RWPE1 (cell line): ENCODE data around the gene ITIH3.

Experiments used
- CTCF ChIA-PET: fragments of 350-600 bp; sonication (Branson Sonifier 250); formaldehyde crosslinking; extraction: SDS; loops from one replicate; lab custom pipeline; 2021; lab: Yijun Ruan, JAX
- POLR2A ChIA-PET: fragments of 400-600 bp; formaldehyde crosslinking; extraction: SDS; loops from one replicate; lab custom pipeline; 2020; ENCODE audit warnings: antibody characterized with exemption; ENCODE audit not compliant: low non-redundant PET; lab: Yijun Ruan, JAX
- DNase-seq: peaks from one replicate; pipeline ENCODE4 v3.0.0; 2012; ENCODE audit warnings: low spot score
- H3K27ac ChIP-seq: fragments of 450-650 bp; 2 replicates; pipeline ENCODE4 v1.5.1; 2017
- CTCF ChIP-seq: fragments of 450-650 bp; conservative IDR thresholded peaks from 2 replicates; pipeline ENCODE4 v1.5.1; 2017; ENCODE audit warnings: low read depth, mild to moderate bottlenecking

Gene ITIH3

GRCh38 chr3:52839892-52840545 lies 45.4 kb downstream of the ITIH3 start:
- POLR2A ChIA-PET: no interaction called here
- CTCF ChIA-PET: no interaction called here

GRCh38 chr3:52841211-52841980 lies 46.8 kb downstream of the ITIH3 start:
- no peak overlapping the region for H3K27ac ChIP-seq
- no peak for DNase-seq
- ChIA-PET POLR2A (no interaction called here), CTCF (interaction anchor here (0.7 kb wide), 1 partner anchor 126 kb away, joined by 5 read pairs; no protein-coding TSS in a partner anchor)
- no peak for TF ChIP-seq CTCF

More at GRCh38 chr3:52839892-52840545, 45.4 kb downstream of the ITIH3 start:
- DNase-seq: no peak
- TF ChIP-seq CTCF: no peak
- H3K27ac ChIP-seq: no peak overlapping the region

DNA sequence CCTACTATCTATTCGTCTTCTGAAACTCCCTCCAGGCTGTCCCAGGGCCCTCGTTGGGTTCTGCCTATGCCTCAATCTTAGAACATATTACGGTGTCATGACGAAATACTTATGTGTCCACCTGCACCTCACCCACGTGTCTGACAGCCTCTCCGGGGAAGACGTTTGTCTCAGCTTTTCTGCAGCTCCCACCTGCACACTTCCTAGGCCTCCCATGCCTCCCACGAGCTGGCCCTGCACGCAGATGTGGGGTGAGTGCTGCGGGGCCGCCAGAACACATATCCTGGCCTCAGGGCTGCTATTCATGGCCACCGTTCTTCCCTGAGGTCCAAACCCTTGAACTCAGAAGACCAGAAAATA lies 47.4 kb downstream of the ITIH3 start:
- no peak for DNase-seq
- ChIA-PET POLR2A (no interaction called here), CTCF (interaction anchor here (0.7 kb wide), 1 partner anchor 127 kb away, joined by 5 read pairs; no protein-coding TSS in a partner anchor)
- no peak overlapping the region for H3K27ac ChIP-seq
- TF ChIP-seq CTCF: no peak

GRCh38 chr3:52842424-52842823 lies 47.8 kb downstream of the ITIH3 start:
- POLR2A ChIA-PET: no interaction called here
- H3K27ac ChIP-seq: no peak overlapping the region
- TF ChIP-seq CTCF: no peak
- no peak for DNase-seq
- CTCF ChIA-PET: no interaction called here

DNA sequence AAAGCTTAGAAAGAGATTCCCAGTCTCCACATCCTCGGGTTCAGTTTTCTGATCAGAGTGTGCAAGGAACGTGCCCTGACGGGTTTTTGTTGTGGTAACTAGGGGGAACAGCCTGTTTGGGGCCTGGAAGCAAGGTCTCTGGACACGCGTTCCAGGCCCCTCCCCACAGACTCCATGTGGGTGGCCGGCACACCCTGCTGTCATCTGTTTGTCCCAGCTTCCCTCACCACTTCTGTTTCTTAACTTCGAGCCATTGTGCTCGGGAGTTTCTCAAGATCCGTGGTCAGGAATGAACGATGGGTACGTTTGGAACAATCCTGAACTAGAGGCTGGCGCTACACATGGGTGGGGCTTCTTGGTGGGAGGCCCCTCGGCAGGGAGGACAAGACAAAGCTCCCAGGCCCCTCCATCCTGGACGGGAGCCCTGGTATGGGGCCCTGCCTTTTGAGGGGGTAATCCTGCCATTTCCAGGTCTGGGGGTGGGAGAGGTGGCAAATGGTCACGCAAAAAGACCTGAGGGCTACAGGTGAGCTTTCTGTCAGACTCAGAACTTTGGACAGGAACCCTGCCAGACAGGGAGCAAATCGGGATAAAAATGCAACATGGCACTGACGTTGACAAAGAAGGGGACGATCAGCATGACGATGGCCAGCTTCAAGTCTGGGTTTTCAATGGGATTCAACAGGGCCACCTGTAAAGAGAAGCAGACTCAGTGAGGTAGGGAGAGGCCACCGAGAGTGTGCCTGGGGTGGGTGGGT lies 48.7 kb downstream of the ITIH3 start:
- ChIA-PET POLR2A (no interaction called here), CTCF (interaction anchor here (0.6 kb wide), 1 partner anchor 101 kb away, joined by 3 read pairs; no protein-coding TSS in a partner anchor)
- H3K27ac ChIP-seq: no peak overlapping the region
- DNase-seq: no peak
- TF ChIP-seq CTCF: no peak

- no peak overlapping the region for H3K27ac ChIP-seq
- TF ChIP-seq CTCF: no peak
- DNase-seq: no peak
- ChIA-PET CTCF (interaction anchor here (0.6 kb wide), 1 partner anchor 102 kb away, joined by 3 read pairs; no protein-coding TSS in a partner anchor), POLR2A (no interaction called here)
Observed at GRCh38 chr3:52843881-52844280, 49.3 kb downstream of the ITIH3 start.
